CD14-positive monocyte (primary cell): ENCODE data around the gene ATP1A2. TPM values are rescaled to one million over a fixed set of nuclear protein-coding genes. Genes with fewer than 3 reads are reported as not detected.

Source experiments
- DNase-seq, 3 donors: peaks; one replicate each; pipeline ENCODE4 v3.0.0-alpha.2; 2011 to 2022
- H2AFZ ChIP-seq: 2 replicates; pipeline ENCODE4 v1.6.0; 2012; ENCODE audit warnings: mild to moderate bottlenecking, low read depth, low read length, inconsistent platforms; ENCODE audit not compliant: insufficient read depth, poor library complexity, severe bottlenecking
- H3K27ac ChIP-seq, 2 donors: 1 replicate in 1 of 2; 2 replicates in 1 of 2; pipeline ENCODE4 v1.5.1; 2012 to 2013; ENCODE audit warnings: low read length in 2 of 2, control low read depth in 1 of 2, inconsistent platforms in 1 of 2, low read depth in 1 of 2, mild to moderate bottlenecking in 1 of 2
- H3K27me3 ChIP-seq, 2 donors: one replicate each; pipeline versions ENCODE4 v1.6.0 to v1.6.1; 2011 to 2013; ENCODE audit warnings: low read length in 2 of 2; ENCODE audit not compliant: control insufficient read depth in 2 of 2, insufficient read depth in 2 of 2
- H3K36me3 ChIP-seq, 2 donors: replicated peaks in 1 of 2; 1 replicate in 1 of 2; 2 replicates in 1 of 2; pipeline versions ENCODE4 v1.5.1 to v1.6.1; 2012 to 2013; ENCODE audit warnings: low read length in 2 of 2, control low read depth in 1 of 2, inconsistent platforms in 1 of 2, mild to moderate bottlenecking in 1 of 2; ENCODE audit not compliant: insufficient read depth in 2 of 2, control insufficient read depth in 1 of 2
- H3K4me1 ChIP-seq, 2 donors: 1 replicate in 1 of 2; 2 replicates in 1 of 2; pipeline versions ENCODE4 v1.5.1 to v1.6.1; 2012 to 2013; ENCODE audit warnings: low read length in 2 of 2, control low read depth in 1 of 2, inconsistent platforms in 1 of 2, mild to moderate bottlenecking in 1 of 2, moderate library complexity in 1 of 2; ENCODE audit not compliant: insufficient read depth in 2 of 2, control insufficient read depth in 1 of 2
- H3K4me2 ChIP-seq: replicated peaks from 2 replicates; pipeline ENCODE3; 2012; ENCODE audit warnings: low read length, moderate library complexity, mild to moderate bottlenecking; ENCODE audit not compliant: poor library complexity, severe bottlenecking; ENCODE audit errors: extremely low read depth
- H3K4me3 ChIP-seq, 3 experiments: fragments of 200-600 bp in 1 of 3; sonication (generic) in 1 of 3; replicated peaks in 1 of 3; 1 replicate in 2 of 3; 2 replicates in 1 of 3; pipeline ENCODE4 v1.5.1; 2011 to 2013; ENCODE audit warnings: low read length in 3 of 3, mild to moderate bottlenecking in 3 of 3, control low read depth in 2 of 3, low read depth in 2 of 3, inconsistent platforms in 1 of 3, moderate library complexity in 1 of 3
- H3K79me2 ChIP-seq: 2 replicates; pipeline ENCODE4 v1.6.0; 2012; ENCODE audit warnings: mild to moderate bottlenecking, control low read depth, inconsistent platforms, low read length, moderate library complexity; ENCODE audit not compliant: insufficient read depth
- H3K9ac ChIP-seq: 2 replicates; pipeline ENCODE4 v1.6.0; 2017; ENCODE audit warnings: low read length, mild to moderate bottlenecking; ENCODE audit not compliant: insufficient read depth, poor library complexity, severe bottlenecking
- H3K9me3 ChIP-seq, 2 donors: replicated peaks in 1 of 2; 1 replicate in 1 of 2; 2 replicates in 1 of 2; pipeline versions ENCODE4 v1.5.1 to v1.6.1; 2012 to 2013; ENCODE audit warnings: low read length in 2 of 2, control low read depth in 1 of 2; ENCODE audit not compliant: control insufficient read depth in 1 of 2, insufficient read depth in 1 of 2
- H4K20me1 ChIP-seq: 2 replicates; pipeline ENCODE4 v1.6.0; 2012; ENCODE audit warnings: mild to moderate bottlenecking, low read length, control low read depth, moderate library complexity; ENCODE audit not compliant: insufficient read depth
- H3K27ac Mint-ChIP-seq, 7 donors: one replicate each; pipeline ENCODE4 v1.8.0; 2020; ENCODE audit warnings: mild to moderate bottlenecking in 7 of 7, mixed read lengths in 7 of 7, moderate library complexity in 6 of 7, inconsistent platforms in 2 of 7
- H3K27me3 Mint-ChIP-seq, 3 donors: one replicate each; pipeline ENCODE4 v1.8.0; 2021 to 2022; ENCODE audit warnings: low read depth in 3 of 3, mild to moderate bottlenecking in 3 of 3, mixed read lengths in 3 of 3, moderate library complexity in 3 of 3, inconsistent platforms in 1 of 3
- H3K36me3 Mint-ChIP-seq, 2 donors: one replicate each; pipeline ENCODE4 v1.8.0; 2020; ENCODE audit warnings: mixed read lengths in 2 of 2, inconsistent platforms in 1 of 2, mild to moderate bottlenecking in 1 of 2
- H3K4me1 Mint-ChIP-seq: one replicate; pipeline ENCODE4 v1.8.0; 2020; ENCODE audit warnings: mild to moderate bottlenecking, mixed read lengths
- H3K4me3 Mint-ChIP-seq, 2 donors: one replicate each; pipeline ENCODE4 v1.8.0; 2020; ENCODE audit warnings: mild to moderate bottlenecking in 2 of 2, mixed read lengths in 2 of 2, moderate library complexity in 1 of 2
- H3K9me3 Mint-ChIP-seq, 7 donors: one replicate each; pipeline ENCODE4 v1.8.0; 2020 to 2022; ENCODE audit warnings: mixed read lengths in 7 of 7, mild to moderate bottlenecking in 6 of 7, moderate library complexity in 6 of 7, inconsistent platforms in 2 of 7
- WGBS: methylation state at CpG from one replicate; pipeline ENCODE4 v1.1.5; 2013; ENCODE audit warnings: missing lambda C conversion rate; ENCODE audit not compliant: insufficient coverage; 5-methylcytosine and 5-hydroxymethylcytosine counted together
- intact Hi-C, 2 donors: fragments of 100-400 bp; cut with micrococcal nuclease; formaldehyde crosslinking; loops; one replicate each; pipeline versions ENCODE4 v1.15.0 to v1.15.1; 2023
- polyA plus RNA-seq, 3 donors: library from polyadenylated mRNA; depleted of rRNA in 1 of 3; unstranded in 2 of 3; stranded (reverse) in 1 of 3; fragments of 300-500 nt in 2 of 3; fragments of >200 nt in 1 of 3; fragmentation: Illumina TruSeq in 2 of 3; gene quantifications; 1 replicate in 2 of 3; 2 replicates in 1 of 3; pipeline ENCODE4 v1.2.3, GENCODE V29; 2012 to 2021
- TF ChIP-seq, protein P1 (sequence below): fragments of 200-600 bp; IDR thresholded peaks from one replicate; pipeline ENCODE4 v1.8.0; 2022; ENCODE audit warnings: antibody characterized with exemption, mild to moderate bottlenecking

The ATP1A2 gene
- polyA plus RNA-seq, 3 donors = 0.03 TPM; not detected in 2

DNA sequence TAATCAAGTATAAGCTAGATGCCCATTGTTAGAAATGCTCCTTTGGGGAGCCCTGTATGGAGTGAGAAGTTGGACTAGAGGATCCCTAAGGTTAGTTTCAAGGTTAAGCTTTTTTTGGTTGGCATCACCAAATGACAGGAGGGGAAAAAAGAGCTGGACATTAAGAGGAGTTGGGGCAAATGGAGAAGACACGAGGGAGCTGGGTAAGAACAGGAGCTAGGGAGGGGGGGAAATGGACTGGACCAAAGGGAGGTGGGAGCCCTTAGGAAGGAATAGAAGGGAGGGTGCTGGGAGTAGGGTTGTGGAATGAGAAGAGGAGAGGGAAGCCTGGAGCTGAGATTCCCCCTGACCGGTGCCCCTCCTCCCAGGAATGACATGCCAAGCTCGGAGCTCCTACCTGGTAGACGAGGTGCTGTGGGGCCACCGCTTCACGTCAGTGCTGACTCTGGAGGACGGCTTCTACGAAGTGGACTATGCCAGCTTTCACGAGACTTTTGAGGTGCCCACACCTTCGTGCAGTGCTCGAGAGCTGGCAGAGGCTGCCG is 28.4 kb upstream of the ATP1A2 start:
- peaks cover 12 to 27% of the 10 kb centered on the region in 2 donors for H3K36me3 Mint-ChIP-seq
- Histone ChIP-seq H3K79me2 (no peaks in the 10 kb centered on the region), H3K27me3 (peaks cover 14 to 28% of the 10 kb centered on the region in 2 donors), H3K4me2 (no peak overlapping the region), H2AFZ (no peak overlapping the region), H3K4me1 (peaks cover 3 to 11% of the 10 kb centered on the region in 2 donors), H3K27ac (no peak overlapping the region), H3K9me3 (no peaks in the 10 kb centered on the region), H3K9ac (no peak overlapping the region), H3K4me3 (no peak overlapping the region), H4K20me1 (no peaks in the 10 kb centered on the region), H3K36me3 (peaks cover 10 to 22% of the 10 kb centered on the region in 2 donors)
- peaks cover 8% of the 10 kb centered on the region for H3K4me1 Mint-ChIP-seq
- H3K27ac Mint-ChIP-seq = no peak overlapping the region
- TF ChIP-seq, protein P1, sequence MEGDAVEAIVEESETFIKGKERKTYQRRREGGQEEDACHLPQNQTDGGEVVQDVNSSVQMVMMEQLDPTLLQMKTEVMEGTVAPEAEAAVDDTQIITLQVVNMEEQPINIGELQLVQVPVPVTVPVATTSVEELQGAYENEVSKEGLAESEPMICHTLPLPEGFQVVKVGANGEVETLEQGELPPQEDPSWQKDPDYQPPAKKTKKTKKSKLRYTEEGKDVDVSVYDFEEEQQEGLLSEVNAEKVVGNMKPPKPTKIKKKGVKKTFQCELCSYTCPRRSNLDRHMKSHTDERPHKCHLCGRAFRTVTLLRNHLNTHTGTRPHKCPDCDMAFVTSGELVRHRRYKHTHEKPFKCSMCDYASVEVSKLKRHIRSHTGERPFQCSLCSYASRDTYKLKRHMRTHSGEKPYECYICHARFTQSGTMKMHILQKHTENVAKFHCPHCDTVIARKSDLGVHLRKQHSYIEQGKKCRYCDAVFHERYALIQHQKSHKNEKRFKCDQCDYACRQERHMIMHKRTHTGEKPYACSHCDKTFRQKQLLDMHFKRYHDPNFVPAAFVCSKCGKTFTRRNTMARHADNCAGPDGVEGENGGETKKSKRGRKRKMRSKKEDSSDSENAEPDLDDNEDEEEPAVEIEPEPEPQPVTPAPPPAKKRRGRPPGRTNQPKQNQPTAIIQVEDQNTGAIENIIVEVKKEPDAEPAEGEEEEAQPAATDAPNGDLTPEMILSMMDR = no peak
- WGBS = 97% methylated on average over 9 of the region's 12 CpGs
- intact Hi-C loops = loop anchor here in 1 of 2 donors (5.0 kb wide), 3 partner anchors 150 to 205 kb away; no protein-coding TSS in a partner anchor
- H3K27me3 Mint-ChIP-seq = peaks cover 21 to 36% (median 34%) of the 10 kb centered on the region in 3 donors
- DNase-seq = no peak
- no peak overlapping the region for H3K4me3 Mint-ChIP-seq
- H3K9me3 Mint-ChIP-seq = peaks cover 0 to 9% (median 0%) of the 10 kb centered on the region in 7 donors

DNA sequence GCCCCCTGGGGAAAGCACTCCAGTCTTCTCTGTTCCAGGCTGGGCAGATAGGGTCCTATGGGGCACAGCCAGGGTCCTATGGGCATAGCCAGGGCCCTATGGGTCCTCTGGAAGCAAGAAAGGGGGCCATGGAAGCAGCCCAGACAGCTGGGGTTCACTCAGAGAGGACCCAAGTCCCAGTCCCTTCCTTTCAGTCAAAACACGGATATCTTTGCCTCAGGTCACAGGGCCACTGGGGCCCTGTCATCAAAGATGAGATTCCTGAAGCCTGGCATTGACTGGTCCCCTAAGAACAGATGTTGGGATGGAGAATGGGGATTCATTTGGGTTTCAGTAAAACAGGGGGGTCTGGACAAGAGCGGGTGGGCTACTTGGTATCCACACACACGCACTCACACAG is 25.7 kb upstream of the ATP1A2 start:
- H3K4me2 ChIP-seq = no peak overlapping the region
- H3K27ac ChIP-seq = no peak overlapping the region
- TF ChIP-seq, protein P1 = no peak
- no peaks in the 10 kb centered on the region for H3K4me1 ChIP-seq
- no peaks in the 10 kb centered on the region for H3K9me3 ChIP-seq
- H3K36me3 Mint-ChIP-seq = peaks cover 25 to 28% of the 10 kb centered on the region in 2 donors
- intact Hi-C loops = loop anchor here (5.0 to 10.0 kb wide), 5 partner anchors 153 to 305 kb away; partner anchors contain the start of gene DUSP23 (in 1 of the 2)
- no peak overlapping the region for H2AFZ ChIP-seq
- peaks cover 14 to 47% of the 10 kb centered on the region in 2 donors for H3K36me3 ChIP-seq
- peaks cover 0 to 3% (median 0%) of the 10 kb centered on the region in 7 donors for H3K9me3 Mint-ChIP-seq
- H3K27me3 Mint-ChIP-seq = peaks cover 1 to 16% (median 10%) of the 10 kb centered on the region in 3 donors
- H3K4me3 Mint-ChIP-seq = no peak overlapping the region
- H3K79me2 ChIP-seq = no peaks in the 10 kb centered on the region
- no peak overlapping the region for H3K27ac Mint-ChIP-seq
- no peak overlapping the region for H3K4me3 ChIP-seq
- H3K4me1 Mint-ChIP-seq = peaks cover 2% of the 10 kb centered on the region
- H3K27me3 ChIP-seq = peaks cover 0 to 2% of the 10 kb centered on the region in 2 donors
- peaks cover 6% of the 10 kb centered on the region for H4K20me1 ChIP-seq
- 89% methylated on average over 2 of the region's 3 CpGs for WGBS
- no peak for DNase-seq
- no peak overlapping the region for H3K9ac ChIP-seq
